PC-3 (cell line): ENCODE measurements around the gene VSX1.

ENCODE experiments used
- CTCF ChIP-seq: fragments of 300-600 bp; sonication (generic); conservative IDR thresholded peaks from 2 replicates; pipeline ENCODE4 v1.5.1; 2017; ENCODE audit warnings: antibody characterized with exemption, low read depth, mild to moderate bottlenecking, low read length
- EZH2 ChIP-seq: fragments of 300-600 bp; sonication (generic); IDR thresholded peaks from one replicate; pipeline ENCODE4 v1.6.1; 2017; ENCODE audit warnings: antibody characterized with exemption, mild to moderate bottlenecking, low read length; ENCODE audit not compliant: unreplicated experiment
- EZH2phosphoT487 ChIP-seq: fragments of 300-600 bp; sonication (generic); IDR thresholded peaks from 2 replicates; pipeline ENCODE4 v1.6.1; 2018; ENCODE audit warnings: mild to moderate bottlenecking, antibody characterized with exemption, low read length, borderline replicate concordance

DNA sequence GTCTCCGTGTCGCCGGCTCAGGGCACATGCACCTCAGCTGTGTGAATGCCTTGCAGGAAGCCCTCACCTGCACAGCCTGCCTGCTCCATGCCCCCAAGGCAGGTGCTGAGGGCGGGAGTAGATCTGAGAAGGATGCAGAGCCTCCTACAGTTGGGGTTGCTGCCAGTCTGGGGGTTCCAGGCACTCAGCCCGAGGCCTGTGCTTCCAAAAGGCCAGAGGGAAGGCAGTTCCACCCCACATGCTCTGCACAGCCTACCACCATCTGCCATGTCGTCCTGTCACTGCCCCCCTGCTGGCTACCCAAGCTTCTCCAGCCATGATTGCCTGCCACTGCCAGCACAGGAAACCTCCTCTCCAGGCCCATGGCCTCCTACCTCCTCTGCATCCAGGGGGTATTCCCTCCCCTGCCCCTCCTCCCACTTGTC is 43.3 kb downstream of the VSX1 start:
- TF ChIP-seq CTCF (no peak), EZH2phosphoT487 (no peak), EZH2 (no peak)
